HG03066 (cell line): Measurements from ENCODE around the gene FSHB.
"Not testable (repeated sequence)": the region's sequence is repeated elsewhere in the genome, so short reads cannot be mapped to it uniquely, and the experiment has no call there.

ENCODE experiments used
- ATAC-seq: cut with Tn5 transposase; IDR thresholded peaks from one replicate; pipeline ENCODE4 v1.9.1; 2021; ENCODE audit warnings: low read depth; ENCODE audit not compliant: unreplicated experiment

FSHB gene

DNA sequence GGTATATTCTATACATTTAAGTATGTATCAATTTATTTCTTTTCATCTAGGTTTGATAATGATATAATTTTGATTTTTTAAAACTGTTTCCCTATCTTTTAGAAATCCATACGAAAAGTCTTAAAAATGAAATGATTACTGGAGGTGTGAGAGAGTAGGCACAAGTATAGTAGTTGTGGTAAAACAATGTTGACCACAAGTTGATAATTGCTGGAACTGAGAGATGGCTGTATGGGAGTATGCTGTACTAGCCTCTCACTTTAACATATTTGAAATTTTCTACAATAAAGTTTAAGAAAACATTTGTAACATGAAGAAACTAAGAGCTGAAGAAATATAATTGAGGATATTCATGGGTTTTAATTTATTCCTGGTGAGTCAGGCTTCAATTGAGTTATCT lies 30.0 kb downstream of the FSHB start:
- peak; percentile 90 for ATAC-seq

DNA sequence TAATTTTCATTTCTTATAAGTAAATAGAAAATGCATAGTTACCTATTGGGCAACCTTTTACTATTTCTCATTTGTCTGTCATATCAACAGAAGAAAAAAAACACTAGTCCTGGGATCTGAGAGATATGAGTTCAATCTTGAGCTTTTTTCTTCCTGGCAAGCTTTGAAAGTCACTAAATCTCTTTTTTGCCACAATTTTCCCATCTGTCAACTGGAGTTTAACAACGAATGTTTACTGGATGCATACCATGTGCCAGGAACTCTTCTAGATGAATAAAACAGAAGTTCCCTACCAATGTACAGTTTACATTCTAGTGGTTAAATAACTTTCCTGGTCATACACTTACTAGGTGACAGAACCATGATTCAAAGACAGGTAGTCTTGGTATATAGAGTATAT lies 31.0 kb downstream of the FSHB start:
- ATAC-seq: no peak

DNA sequence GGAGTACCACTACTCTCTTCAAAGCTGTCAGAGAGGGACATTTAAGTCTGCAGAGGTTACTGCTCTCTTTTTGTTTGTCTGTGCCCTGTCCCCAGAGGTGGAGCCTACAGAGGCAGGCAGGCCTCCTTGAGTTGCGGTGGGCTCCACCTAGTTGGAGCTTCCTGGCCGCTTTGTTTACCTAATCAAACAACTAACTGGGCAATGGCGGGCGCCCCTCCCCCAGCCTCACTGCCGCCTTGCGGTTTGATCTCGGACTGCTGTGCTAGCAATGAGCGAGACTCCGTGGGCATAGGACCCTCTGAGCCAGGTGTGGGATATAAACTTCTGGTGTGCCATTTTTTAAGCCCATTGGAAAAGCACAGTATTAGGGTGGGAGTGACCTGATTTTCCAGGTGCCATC lies 37.8 kb downstream of the FSHB start:
- ATAC-seq: not testable (repeated sequence)

DNA sequence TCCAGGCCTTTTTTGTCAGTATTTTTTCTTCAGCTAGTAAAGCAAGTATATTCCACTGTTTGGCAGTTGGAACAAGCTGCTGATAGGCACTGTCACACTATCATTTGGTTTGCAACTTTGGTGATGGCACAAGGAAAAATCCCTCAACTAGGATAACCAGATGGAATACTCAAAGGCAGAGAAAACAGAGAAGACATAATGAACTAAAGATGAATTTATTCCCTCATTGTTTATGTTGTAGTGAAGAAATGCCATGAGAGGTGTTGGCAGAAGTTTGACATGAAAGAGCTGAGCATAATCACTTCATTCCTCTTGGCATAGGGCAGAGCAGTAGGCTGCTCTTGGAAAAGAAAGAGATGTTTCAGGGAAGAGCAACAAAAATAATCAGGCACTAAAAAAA lies 39.9 kb downstream of the FSHB start:
- no peak for ATAC-seq

DNA sequence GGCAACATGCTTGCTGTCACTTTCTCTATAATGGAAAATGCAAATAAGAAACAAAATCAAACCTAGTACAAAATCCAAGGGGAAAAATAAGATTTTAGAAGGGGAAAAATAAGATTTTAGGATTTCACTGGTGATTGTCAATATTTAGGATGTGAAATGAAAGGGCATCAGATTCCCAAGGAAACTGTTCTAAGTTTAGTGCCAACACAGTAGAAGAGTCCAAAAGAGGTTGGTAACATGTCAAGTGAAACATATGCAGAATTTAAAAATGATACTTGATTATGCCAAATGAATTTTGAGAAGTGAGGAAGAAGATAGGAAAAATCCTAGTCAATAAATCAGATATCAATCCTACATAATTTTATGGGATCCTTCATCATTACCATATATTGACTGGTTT lies 46.4 kb downstream of the FSHB start:
- ATAC-seq: no peak

DNA sequence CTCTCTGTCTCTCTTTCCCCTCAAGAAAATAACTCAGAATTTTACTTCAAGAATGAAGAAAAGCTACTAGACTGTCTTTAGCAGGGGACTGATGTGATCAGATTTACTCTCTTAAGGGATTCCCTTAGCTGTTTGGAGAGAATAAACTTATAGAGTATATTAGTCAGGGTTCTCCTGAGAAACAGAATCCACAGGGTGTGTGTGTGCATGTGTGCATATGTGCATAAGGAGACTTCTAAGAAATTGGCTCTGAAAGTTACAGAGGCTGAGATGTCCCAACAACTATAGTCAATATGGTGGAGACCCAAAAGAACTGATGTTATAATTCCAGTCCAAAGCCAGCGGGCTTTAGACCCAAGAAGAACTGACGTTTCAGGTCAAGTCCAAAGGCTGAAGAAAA lies 49.0 kb downstream of the FSHB start:
- ATAC-seq: no peak

DNA sequence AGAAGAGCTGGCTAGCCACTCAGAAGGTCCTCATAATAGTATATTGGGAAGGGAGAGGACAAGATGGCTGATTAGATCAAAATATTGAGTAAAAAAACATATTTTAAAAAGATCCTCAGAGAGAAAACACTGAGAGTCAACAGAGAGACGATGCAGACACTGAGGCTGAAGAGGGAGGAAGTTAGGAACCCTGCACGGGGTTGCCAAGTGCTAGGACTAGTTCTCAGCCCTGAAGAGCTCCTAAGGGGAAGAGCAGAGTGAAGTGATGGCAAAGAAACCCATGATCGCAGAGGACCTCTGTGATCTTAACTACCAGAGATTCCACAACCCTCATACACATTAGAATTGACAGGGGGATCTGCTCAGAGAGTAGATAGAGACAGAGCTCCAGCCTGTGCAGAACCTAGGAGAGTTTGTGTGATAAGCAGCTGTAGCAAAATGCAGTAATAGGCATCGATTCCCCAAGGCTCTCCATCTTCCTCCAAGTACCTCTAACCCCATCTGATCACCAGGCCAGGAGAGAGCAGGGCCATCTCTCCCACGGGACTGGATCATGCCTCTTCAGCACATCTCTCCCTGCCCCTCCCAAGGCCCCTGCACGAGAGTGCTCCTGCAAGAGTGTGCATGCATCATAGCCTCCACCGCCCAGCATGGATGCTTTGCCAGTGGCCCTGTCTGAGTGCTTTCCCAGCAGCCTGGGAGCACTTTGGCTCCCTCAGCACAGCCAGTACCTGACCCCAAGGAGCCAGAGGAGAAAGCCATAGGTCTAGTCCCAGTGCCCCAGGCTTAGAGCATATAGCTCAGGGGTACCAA lies 50.9 kb downstream of the FSHB start:
- ATAC-seq: peak; percentile 23

DNA sequence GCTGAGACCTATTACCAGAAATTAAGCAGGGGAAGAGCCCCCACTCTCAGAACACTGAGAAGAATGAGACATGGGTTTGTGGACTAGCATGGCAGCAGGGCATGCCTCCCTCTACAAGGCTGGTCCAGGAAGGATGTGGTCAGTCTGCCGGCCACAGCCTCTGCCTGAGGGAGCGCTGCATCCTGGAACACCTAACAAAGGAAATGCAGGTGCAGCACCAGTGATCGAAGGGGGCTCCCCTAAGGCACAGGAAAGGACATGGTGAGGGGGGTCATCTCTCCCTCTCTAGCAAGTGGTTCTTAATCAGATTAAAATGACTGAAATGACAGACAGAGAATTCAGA lies 51.4 kb downstream of the FSHB start:
- ATAC-seq: peak; percentile 74
